IgD-negative memory B cell (primary cell): Measurements from ENCODE around the gene PRKAG1. TPM values are rescaled to one million over a fixed set of nuclear protein-coding genes. Genes with fewer than 3 reads are reported as not detected.
A peak's percentile ranks its signal among the peaks of the same experiment; 100 is the strongest.

Experiments used
- H3K27ac Mint-ChIP-seq, 3 donors: one replicate each; pipeline ENCODE4 v1.8.0; 2020 to 2022; ENCODE audit warnings: mild to moderate bottlenecking in 3 of 3, mixed read lengths in 3 of 3, moderate library complexity in 1 of 3
- H3K27me3 Mint-ChIP-seq: one replicate; pipeline ENCODE4 v1.8.0; 2021; ENCODE audit warnings: mixed read lengths
- H3K36me3 Mint-ChIP-seq: one replicate; pipeline ENCODE4 v1.8.0; 2020; ENCODE audit warnings: mild to moderate bottlenecking, mixed read lengths
- H3K4me1 Mint-ChIP-seq, 3 donors: one replicate each; pipeline ENCODE4 v1.8.0; 2020 to 2022; ENCODE audit warnings: mixed read lengths in 3 of 3, mild to moderate bottlenecking in 1 of 3
- H3K4me3 Mint-ChIP-seq, 4 donors: one replicate each; pipeline ENCODE4 v1.8.0; 2020 to 2022; ENCODE audit warnings: mild to moderate bottlenecking in 4 of 4, mixed read lengths in 4 of 4, moderate library complexity in 3 of 4
- H3K9me3 Mint-ChIP-seq, 3 donors: one replicate each; pipeline ENCODE4 v1.8.0; 2020 to 2021; ENCODE audit warnings: mixed read lengths in 3 of 3, mild to moderate bottlenecking in 1 of 3
- polyA plus RNA-seq: library from polyadenylated mRNA; unstranded; fragments of 300-500 nt; fragmentation: Illumina TruSeq; gene quantifications from one replicate; pipeline ENCODE4 v1.2.3, GENCODE V29; 2021

Gene PRKAG1
- polyA plus RNA-seq, 1 donor from 2014 or later, result 45.6 TPM

DNA sequence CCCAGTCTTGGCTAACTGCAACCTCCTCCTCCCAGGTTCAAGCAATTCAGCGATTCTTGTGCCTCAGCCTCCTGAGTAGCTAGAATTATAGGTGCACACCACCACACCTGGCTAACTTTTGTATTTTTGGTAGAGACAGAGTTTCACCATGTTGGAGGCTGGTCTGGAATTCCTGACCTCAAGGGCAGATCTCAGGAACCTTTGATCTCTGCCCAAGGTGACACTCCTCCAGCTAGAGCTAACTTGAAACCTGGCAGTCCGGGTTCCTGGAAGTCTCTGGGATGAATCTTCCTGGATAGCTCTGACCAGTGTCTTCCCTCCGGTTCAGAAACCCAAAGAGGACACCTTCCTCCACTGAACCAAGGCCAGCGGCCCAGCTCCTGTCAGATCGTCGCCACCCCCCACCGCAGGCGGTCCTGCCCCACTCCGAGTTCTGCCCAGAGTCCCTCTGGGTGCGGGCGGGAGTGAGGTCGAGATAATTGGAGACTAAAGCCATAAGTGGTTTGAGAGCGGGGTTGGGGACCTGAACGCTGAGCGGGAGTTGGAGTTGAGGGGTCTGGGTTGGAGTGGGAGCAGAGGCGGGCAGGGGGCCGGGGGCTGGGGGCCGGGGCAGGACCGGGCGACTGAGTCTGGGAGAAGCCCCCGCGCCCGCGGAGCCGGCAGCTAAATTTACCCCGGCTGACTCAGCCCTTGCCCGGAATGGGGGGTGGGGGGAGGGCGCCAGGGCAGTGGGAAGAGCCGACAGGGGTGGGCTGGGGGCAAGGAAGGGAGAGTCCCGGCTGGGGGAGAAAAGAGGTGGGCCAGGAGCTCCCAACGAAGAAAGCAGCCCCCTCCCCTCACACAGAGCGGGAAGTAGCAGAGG lies 24.1 kb downstream of the PRKAG1 start:
- Mint-ChIP-seq H3K27me3 (peaks cover 29% of the 10 kb centered on the region), H3K9me3 (no peaks in the 10 kb centered on the region), H3K27ac (no peak overlapping the region), H3K36me3 (no peaks in the 10 kb centered on the region), H3K4me3 (peak overlapping the region in 1 of 4 donors; percentile 84), H3K4me1 (peaks cover 8 to 10% (median 10%) of the 10 kb centered on the region in 3 donors)

DNA sequence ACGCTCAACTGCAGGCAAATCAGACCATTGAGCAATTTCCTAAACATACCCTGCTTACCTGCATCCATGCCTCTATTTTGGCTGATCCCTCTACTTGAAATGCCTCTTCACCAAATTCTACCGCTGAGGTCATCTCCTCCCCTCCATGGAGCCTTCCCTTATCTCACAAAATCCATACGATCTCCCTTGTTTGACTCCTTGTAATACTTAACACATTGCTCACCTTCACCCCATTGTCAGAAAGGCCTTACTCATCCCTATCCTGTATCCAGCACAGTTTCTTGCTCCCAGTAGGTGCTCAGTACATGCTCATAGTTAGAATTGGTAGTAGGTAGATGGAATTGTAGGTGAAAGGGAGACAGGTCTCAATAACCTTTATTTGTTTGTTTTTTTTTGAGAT lies 24.8 kb downstream of the PRKAG1 start:
- Mint-ChIP-seq H3K27ac (no peak overlapping the region), H3K4me1 (peaks cover 6 to 8% (median 7%) of the 10 kb centered on the region in 3 donors), H3K27me3 (peaks cover 33% of the 10 kb centered on the region), H3K4me3 (no peak overlapping the region), H3K9me3 (no peaks in the 10 kb centered on the region), H3K36me3 (no peaks in the 10 kb centered on the region)

DNA sequence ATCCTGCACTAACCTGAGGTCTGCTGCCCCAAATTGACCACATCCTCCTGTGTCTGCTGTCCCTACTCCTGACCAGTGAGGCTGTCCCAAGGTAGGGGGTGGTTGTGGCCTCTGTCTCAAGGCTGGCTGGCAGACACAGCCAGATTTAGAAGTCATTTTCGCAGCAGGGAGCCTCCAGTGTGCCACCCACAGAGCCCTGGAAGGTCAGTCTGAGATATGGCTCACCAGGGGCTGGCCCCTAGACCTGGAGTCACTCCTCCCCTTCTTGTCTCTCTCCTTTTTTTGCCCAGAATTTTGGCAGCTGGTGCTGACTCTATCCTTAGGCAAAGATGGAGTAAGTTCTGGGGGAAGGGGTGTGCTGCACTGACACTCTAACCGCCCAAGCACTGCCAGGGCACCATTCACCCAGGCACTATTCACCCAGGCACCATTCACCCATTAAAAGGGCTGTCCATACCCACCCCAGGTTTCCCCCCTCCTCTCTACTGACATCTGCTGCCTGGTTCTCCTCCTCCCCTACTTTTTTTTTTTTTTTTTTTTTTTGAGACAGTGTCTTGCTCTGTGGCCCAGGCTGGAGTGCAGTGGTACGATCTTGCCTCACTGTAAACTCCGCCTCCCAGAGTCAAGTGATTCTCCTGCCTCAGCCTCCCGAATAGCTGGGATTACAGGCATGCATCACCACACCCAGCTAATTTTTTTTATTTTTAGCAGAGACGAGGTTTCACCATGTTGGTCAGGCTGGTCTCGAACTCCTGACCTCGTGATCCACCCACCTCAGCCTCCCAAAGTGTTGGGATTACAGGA lies 27.1 kb downstream of the PRKAG1 start:
- H3K27ac Mint-ChIP-seq, result peak overlapping the region in 1 of 3 donors; percentile 17
- H3K4me3 Mint-ChIP-seq, result no peak overlapping the region
- peaks cover 44% of the 10 kb centered on the region for H3K27me3 Mint-ChIP-seq
- no peaks in the 10 kb centered on the region for H3K36me3 Mint-ChIP-seq
- H3K4me1 Mint-ChIP-seq, result peaks cover 4 to 7% (median 4%) of the 10 kb centered on the region in 3 donors
- H3K9me3 Mint-ChIP-seq, result no peaks in the 10 kb centered on the region

DNA sequence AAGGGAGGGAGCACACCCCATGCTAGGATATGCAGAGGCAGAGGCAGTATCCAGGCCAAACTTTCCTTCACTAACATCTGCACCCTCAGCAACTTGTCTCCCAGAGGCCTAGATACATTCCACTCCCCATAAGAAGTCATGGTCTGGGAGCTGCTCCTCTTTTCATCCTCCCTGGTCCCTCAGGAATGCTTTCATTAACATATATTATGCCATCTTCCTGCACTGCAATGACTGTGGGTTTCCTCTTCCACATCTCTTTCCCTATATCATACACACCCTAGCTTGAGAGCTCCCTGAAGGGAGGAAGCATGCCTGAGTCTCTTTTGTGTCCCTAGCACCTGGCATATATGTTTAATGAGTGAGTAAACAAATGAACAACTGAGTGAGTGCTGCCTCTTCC lies 28.0 kb downstream of the PRKAG1 start:
- no peaks in the 10 kb centered on the region for H3K9me3 Mint-ChIP-seq
- no peaks in the 10 kb centered on the region for H3K36me3 Mint-ChIP-seq
- peaks cover 43% of the 10 kb centered on the region for H3K27me3 Mint-ChIP-seq
- peaks cover 1 to 5% (median 3%) of the 10 kb centered on the region in 3 donors for H3K4me1 Mint-ChIP-seq
- peak overlapping the region in 1 of 3 donors; percentile 17 for H3K27ac Mint-ChIP-seq
- no peak overlapping the region for H3K4me3 Mint-ChIP-seq

- Mint-ChIP-seq H3K4me1 (no peaks in the 10 kb centered on the region), H3K9me3 (no peaks in the 10 kb centered on the region), H3K4me3 (no peak overlapping the region), H3K36me3 (no peaks in the 10 kb centered on the region), H3K27ac (no peak overlapping the region), H3K27me3 (peaks cover 27% of the 10 kb centered on the region)
Observed at GRCh38 chr12:48988030-48988649, 30.4 kb downstream of the PRKAG1 start.

- Mint-ChIP-seq H3K27me3 (peaks cover 29% of the 10 kb centered on the region), H3K4me1 (peaks cover under 1 to 4% (median under 1%) of the 10 kb centered on the region in 3 donors), H3K27ac (peak overlapping the region in 1 of 3 donors; percentile 86), H3K36me3 (no peaks in the 10 kb centered on the region), H3K4me3 (no peak overlapping the region), H3K9me3 (no peaks in the 10 kb centered on the region)
Observed at GRCh38 chr12:48986720-48987291, 31.8 kb downstream of the PRKAG1 start.

DNA sequence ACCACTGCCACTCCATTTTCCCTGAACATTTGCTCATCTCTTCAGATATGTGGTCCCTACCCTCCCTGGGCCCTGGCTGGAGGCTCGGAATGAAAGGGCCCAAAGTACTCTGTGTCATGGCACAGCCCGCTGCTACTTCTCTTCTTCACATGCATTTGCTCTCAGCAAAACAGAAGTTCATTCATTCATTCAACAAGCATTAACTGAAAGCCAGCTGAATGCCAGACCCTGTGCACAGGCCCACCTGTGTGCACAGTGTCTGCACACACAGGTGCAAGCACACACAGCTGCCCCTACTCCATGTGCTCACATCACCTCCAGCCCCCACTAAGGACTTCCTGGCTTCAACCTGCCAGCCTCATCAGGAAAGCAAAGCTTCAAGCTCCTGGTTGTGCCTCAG lies 32.7 kb downstream of the PRKAG1 start:
- Mint-ChIP-seq H3K4me1 (peaks cover 6 to 11% (median 7%) of the 10 kb centered on the region in 3 donors), H3K27ac (no peak overlapping the region), H3K4me3 (no peak overlapping the region), H3K9me3 (no peaks in the 10 kb centered on the region), H3K36me3 (peaks cover 2% of the 10 kb centered on the region), H3K27me3 (peaks cover 33% of the 10 kb centered on the region)

DNA sequence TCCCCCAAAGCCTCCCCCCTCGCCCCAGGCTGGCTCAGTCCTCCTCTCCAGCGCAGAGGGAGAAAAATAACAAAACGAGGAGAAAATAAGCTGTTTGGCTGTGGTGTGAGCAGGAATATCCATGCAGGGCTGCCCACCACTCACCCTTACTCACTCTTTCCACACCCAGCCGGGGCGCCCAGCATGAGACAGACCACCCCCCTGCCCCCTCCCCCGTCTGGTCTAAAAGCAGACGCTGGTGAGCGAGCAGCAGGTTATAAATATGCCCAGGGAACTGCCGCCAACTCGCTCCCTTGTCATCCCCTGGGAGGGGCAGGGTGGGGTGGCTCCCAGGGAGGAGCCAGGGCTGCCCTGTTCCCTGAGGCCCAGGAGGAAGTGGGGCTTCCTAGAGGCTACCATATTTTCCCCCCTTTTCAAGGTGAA lies 33.1 kb downstream of the PRKAG1 start:
- Mint-ChIP-seq H3K27ac (no peak overlapping the region), H3K9me3 (no peaks in the 10 kb centered on the region), H3K27me3 (peaks cover 35% of the 10 kb centered on the region), H3K36me3 (peaks cover 2% of the 10 kb centered on the region), H3K4me3 (no peak overlapping the region), H3K4me1 (peaks cover 7 to 15% (median 11%) of the 10 kb centered on the region in 3 donors)

DNA sequence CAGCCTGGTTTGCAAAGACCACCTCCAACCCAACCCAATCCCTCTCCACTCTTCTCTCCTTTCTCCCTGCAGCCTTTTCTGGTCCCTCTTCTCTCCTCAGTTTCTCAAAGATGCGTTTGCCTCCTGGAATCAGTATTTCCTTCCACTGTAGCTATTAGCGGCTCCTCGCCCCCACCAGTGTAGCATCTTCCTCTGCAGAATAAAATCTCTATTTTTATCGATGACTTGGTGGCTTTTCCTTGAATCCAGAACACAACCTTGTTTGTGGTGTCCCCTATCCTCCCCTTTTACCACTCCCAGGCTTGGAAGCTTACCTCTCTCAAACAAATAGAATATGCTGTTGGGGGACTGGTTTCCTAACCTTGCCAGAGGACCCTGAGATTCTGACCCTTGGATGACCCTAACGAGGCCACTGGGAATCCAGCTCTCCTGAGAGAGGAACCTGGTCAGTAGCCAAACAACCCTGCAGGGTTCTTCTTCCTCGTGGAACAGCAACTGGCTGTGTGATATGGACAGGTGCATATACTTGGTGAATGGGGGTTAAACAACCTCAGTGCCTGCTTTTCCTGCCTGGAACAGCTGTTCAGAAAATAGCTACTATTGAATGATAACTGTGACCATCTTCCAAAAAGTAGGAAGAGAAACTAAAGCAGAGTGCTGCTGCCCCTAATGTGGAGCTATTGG lies 36.0 kb downstream of the PRKAG1 start:
- H3K27me3 Mint-ChIP-seq, result peaks cover 31% of the 10 kb centered on the region
- H3K27ac Mint-ChIP-seq, result peak overlapping the region; percentile 41 to 97 (median 83)
- no peaks in the 10 kb centered on the region for H3K9me3 Mint-ChIP-seq

DNA sequence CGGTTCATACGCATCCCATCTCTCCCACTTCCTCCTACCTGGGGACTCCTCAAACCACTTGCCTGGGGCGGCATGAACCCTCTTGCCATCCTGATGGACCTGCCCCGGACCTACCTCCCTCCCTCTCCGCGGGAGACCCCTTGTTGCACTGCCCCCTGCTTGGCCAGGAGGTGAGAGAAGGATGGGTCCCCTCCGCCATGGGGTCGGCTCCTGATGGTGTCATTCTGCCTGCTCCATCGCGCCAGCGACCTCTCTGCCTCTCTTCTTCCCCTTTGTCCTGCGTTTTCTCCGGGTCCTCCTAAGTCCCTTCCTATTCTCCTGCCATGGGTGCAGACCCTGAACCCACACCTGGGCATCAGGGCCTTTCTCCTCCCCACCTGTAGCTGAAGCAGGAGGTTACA lies 36.8 kb downstream of the PRKAG1 start:
- Mint-ChIP-seq H3K36me3 (peaks cover 2% of the 10 kb centered on the region), H3K27ac (peak overlapping the region; percentile 83 to 97 (median 90)), H3K4me3 (peak overlapping the region; percentile 86 to 96 (median 94)), H3K27me3 (peaks cover 35% of the 10 kb centered on the region), H3K4me1 (peaks cover 17 to 31% (median 21%) of the 10 kb centered on the region in 3 donors), H3K9me3 (no peaks in the 10 kb centered on the region)

More for the DNA sequence above, 36.0 kb downstream of the PRKAG1 start:
- Mint-ChIP-seq H3K4me1 (peaks cover 17 to 26% (median 19%) of the 10 kb centered on the region in 3 donors), H3K4me3 (peak overlapping the region; percentile 58 to 96 (median 89)), H3K36me3 (peaks cover 2% of the 10 kb centered on the region)

- Mint-ChIP-seq H3K9me3 (no peaks in the 10 kb centered on the region), H3K36me3 (peaks cover 2% of the 10 kb centered on the region), H3K4me1 (peaks cover 19 to 31% (median 21%) of the 10 kb centered on the region in 3 donors), H3K4me3 (peak overlapping the region; percentile 86 to 96 (median 94)), H3K27ac (peak overlapping the region; percentile 83 to 97 (median 90)), H3K27me3 (peaks cover 36% of the 10 kb centered on the region)
Observed at GRCh38 chr12:48980953-48981756, 37.4 kb downstream of the PRKAG1 start.

DNA sequence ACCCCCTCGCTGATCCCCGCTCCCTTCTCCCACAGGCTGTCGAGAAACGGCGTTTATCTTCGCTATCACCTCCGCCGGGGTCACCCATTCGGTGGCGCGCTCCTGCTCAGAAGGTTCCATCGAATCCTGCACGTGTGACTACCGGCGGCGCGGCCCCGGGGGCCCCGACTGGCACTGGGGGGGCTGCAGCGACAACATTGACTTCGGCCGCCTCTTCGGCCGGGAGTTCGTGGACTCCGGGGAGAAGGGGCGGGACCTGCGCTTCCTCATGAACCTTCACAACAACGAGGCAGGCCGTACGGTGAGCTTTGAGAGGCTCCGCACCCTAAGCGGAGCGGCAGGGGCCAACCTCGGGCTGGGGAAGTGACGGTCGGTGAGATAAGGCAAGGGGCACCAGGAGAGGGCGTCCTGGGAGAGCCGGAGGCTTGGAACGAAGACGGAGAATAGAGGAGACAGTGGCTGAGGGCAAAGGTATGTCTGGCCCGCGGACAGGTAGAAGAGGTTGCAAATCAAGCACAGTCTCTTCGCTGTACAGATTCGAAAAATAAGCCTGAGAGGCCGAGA lies 38.1 kb downstream of the PRKAG1 start:
- Mint-ChIP-seq H3K9me3 (no peaks in the 10 kb centered on the region), H3K4me3 (peak overlapping the region; percentile 86 to 96 (median 94)), H3K36me3 (peaks cover 2% of the 10 kb centered on the region), H3K4me1 (peaks cover 21 to 31% (median 22%) of the 10 kb centered on the region in 3 donors), H3K27ac (peak overlapping the region in 2 of 3 donors; percentile 83 to 88), H3K27me3 (peaks cover 33% of the 10 kb centered on the region)
